SK-N-SH (cell line): ENCODE results near the gene TMPRSS11D.

Experiments
- CTCF ChIP-seq: fragments of 200-600 bp; sonication (generic); IDR thresholded peaks from 2 replicates; pipeline ENCODE4 v1.6.1; 2017; ENCODE audit warnings: antibody characterized with exemption, mild to moderate bottlenecking, moderate library complexity
- GABPA ChIP-seq: IDR thresholded peaks from 2 replicates; pipeline ENCODE4 v1.4.0; 2012; ENCODE audit warnings: low read depth, mild to moderate bottlenecking

GRCh38 chr4:67927251-67927650 lies 43.4 kb upstream of the TMPRSS11D start:
- no peak for TF ChIP-seq CTCF
- TF ChIP-seq GABPA: no peak
